Panc1 (cell line): ENCODE data around the gene SRGAP3. TPM values are rescaled to one million over a fixed set of nuclear protein-coding genes. Genes with fewer than 3 reads are reported as not detected.

Source experiments
- ATAC-seq: fragments of 200-7000 bp; cut with Tn5 transposase; 2 replicates; pipeline ENCODE4 v1.9.1; 2020; ENCODE audit warnings: mild to moderate bottlenecking, moderate library complexity
- BruUV-seq: library from RNA; stranded (reverse); fragments of 400-500 nt; replicated peaks from 2 replicates; lab custom pipeline; 2021; lab: Mats Ljungman, UMichigan
- CTCF ChIA-PET: fragments of 300-600 bp; sonication (Branson Sonifier 250); formaldehyde crosslinking; loops from one replicate; lab custom pipeline; 2022; ENCODE audit warnings: antibody characterized with exemption; lab: Charles Lee
- POLR2A ChIA-PET: fragments of 300-600 bp; sonication (Branson Sonifier 250); formaldehyde crosslinking; loops from one replicate; lab custom pipeline; 2022; ENCODE audit warnings: antibody characterized with exemption; lab: Charles Lee
- DNase-seq: peaks from one replicate; pipeline ENCODE4 v3.0.0-alpha.2; 2010; ENCODE audit warnings: low read depth, low spot score
- H3K27ac ChIP-seq: 2 replicates; pipeline ENCODE4 v1.5.1; 2011; ENCODE audit warnings: mild to moderate bottlenecking, low read length, inconsistent platforms
- H3K27me3 ChIP-seq: fragments of 200-500 bp; sonication (Bioruptor generic); 2 replicates; pipeline ENCODE4 v1.6.0; 2014; ENCODE audit warnings: low read length, inconsistent platforms; ENCODE audit not compliant: control insufficient read depth, insufficient read depth
- H3K36me3 ChIP-seq: fragments of 200-500 bp; sonication (Bioruptor generic); 2 replicates; pipeline ENCODE4 v1.5.1; 2014; ENCODE audit warnings: inconsistent platforms, mild to moderate bottlenecking, low read length, moderate library complexity; ENCODE audit not compliant: control insufficient read depth, insufficient read depth
- H3K4me1 ChIP-seq: 2 replicates; pipeline ENCODE4 v1.5.1; 2011; ENCODE audit warnings: inconsistent platforms, mild to moderate bottlenecking, low read length, moderate library complexity; ENCODE audit not compliant: control insufficient read depth, insufficient read depth
- H3K4me3 ChIP-seq, 2 experiments: 2 replicates each; pipeline ENCODE4 v1.5.1; 2011 to 2012; ENCODE audit warnings: low read depth in 2 of 2, low read length in 2 of 2, mild to moderate bottlenecking in 2 of 2, inconsistent platforms in 1 of 2, moderate library complexity in 1 of 2
- H3K9me3 ChIP-seq: fragments of 200-500 bp; sonication (Bioruptor generic); 2 replicates; pipeline ENCODE4 v1.5.1; 2014; ENCODE audit warnings: low read depth, mild to moderate bottlenecking, inconsistent platforms, low read length, moderate library complexity; ENCODE audit not compliant: control insufficient read depth, insufficient read depth
- POLR2AphosphoS5 ChIP-seq: IDR thresholded peaks from 2 replicates; pipeline ENCODE4 v1.6.1; 2012; ENCODE audit warnings: mild to moderate bottlenecking, low read depth, low read length, moderate library complexity
- SIN3A ChIP-seq: IDR thresholded peaks from 2 replicates; pipeline ENCODE4 v1.6.1; 2012; ENCODE audit warnings: low read depth, mild to moderate bottlenecking, low read length, moderate library complexity, borderline replicate concordance; ENCODE audit not compliant: insufficient read depth
- TCF7L2 ChIP-seq: IDR thresholded peaks from 2 replicates; pipeline ENCODE4 v1.6.1; 2011; ENCODE audit warnings: mild to moderate bottlenecking, low read depth, low read length, inconsistent platforms
- in situ Hi-C: cut with HindIII; loops from 2 replicates; pipeline ENCODE4 v1.10.0; 2016; ENCODE audit warnings: low sequenced_read_pairs, low pct_unique_long_range_greater_than_20kb
- intact Hi-C: fragments of 100-400 bp; cut with micrococcal nuclease; formaldehyde crosslinking; loops from one replicate; pipeline ENCODE4 v1.10.0; 2022; ENCODE audit not compliant: unreplicated experiment
- total RNA-seq: library from RNA; stranded (reverse); gene quantifications from one replicate; pipeline ENCODE4 v1.2.1, GENCODE V29; 2021; ENCODE audit not compliant: unreplicated experiment
- TF ChIP-seq, protein P1 (sequence below), 2 experiments: IDR thresholded peaks; 2 replicates each; pipeline ENCODE4 v1.6.1; 2011 to 2012; ENCODE audit warnings: low read depth in 2 of 2, control low read depth in 1 of 2, low read length in 1 of 2, mild to moderate bottlenecking in 1 of 2, moderate library complexity in 1 of 2; ENCODE audit not compliant: insufficient read depth in 1 of 2
- TF ChIP-seq, protein P2 (sequence below): fragments of 450-650 bp; IDR thresholded peaks from 2 replicates; pipeline ENCODE4 v1.5.1; 2017; ENCODE audit warnings: mild to moderate bottlenecking

The SRGAP3 gene
- total RNA-seq, 1 experiment from 2014 or later: 0.82 TPM

DNA sequence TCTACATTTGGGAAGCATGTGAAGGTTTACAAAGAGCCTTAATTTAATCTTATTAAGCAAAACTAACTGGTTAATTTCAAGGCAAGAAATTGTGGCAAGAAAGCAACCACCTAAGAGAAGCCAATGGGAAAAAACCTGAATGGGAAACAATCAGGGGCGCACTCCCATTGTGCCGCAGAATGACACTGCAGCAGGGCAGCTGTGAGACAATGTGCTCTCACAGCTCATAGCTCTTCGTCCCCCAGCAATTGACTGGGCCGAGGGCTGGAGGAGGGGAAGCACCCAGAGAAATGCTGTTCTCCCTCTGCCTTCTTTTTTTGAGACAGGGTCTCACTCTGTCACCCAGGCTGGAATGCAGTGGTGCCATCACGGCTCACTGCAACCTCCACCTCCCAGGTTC, 192.9 kb downstream of the SRGAP3 start:
- H3K27me3 ChIP-seq: no peaks in the 10 kb centered on the region
- no peaks in the 10 kb centered on the region for H3K9me3 ChIP-seq
- in situ Hi-C loops (no loop called here), intact Hi-C loops (no loop called here)
- TF ChIP-seq, protein P1, sequence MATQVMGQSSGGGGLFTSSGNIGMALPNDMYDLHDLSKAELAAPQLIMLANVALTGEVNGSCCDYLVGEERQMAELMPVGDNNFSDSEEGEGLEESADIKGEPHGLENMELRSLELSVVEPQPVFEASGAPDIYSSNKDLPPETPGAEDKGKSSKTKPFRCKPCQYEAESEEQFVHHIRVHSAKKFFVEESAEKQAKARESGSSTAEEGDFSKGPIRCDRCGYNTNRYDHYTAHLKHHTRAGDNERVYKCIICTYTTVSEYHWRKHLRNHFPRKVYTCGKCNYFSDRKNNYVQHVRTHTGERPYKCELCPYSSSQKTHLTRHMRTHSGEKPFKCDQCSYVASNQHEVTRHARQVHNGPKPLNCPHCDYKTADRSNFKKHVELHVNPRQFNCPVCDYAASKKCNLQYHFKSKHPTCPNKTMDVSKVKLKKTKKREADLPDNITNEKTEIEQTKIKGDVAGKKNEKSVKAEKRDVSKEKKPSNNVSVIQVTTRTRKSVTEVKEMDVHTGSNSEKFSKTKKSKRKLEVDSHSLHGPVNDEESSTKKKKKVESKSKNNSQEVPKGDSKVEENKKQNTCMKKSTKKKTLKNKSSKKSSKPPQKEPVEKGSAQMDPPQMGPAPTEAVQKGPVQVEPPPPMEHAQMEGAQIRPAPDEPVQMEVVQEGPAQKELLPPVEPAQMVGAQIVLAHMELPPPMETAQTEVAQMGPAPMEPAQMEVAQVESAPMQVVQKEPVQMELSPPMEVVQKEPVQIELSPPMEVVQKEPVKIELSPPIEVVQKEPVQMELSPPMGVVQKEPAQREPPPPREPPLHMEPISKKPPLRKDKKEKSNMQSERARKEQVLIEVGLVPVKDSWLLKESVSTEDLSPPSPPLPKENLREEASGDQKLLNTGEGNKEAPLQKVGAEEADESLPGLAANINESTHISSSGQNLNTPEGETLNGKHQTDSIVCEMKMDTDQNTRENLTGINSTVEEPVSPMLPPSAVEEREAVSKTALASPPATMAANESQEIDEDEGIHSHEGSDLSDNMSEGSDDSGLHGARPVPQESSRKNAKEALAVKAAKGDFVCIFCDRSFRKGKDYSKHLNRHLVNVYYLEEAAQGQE (IDR thresholded peaks at IDR 0.05; ENCODE audit: insufficient read depth in 1 of 2, low read depth in 2 of 2, low read length in 1 of 2): no peak
- TF ChIP-seq TCF7L2 (no peak), POLR2AphosphoS5 (no peak), SIN3A (no peak)
- TF ChIP-seq, protein P2, sequence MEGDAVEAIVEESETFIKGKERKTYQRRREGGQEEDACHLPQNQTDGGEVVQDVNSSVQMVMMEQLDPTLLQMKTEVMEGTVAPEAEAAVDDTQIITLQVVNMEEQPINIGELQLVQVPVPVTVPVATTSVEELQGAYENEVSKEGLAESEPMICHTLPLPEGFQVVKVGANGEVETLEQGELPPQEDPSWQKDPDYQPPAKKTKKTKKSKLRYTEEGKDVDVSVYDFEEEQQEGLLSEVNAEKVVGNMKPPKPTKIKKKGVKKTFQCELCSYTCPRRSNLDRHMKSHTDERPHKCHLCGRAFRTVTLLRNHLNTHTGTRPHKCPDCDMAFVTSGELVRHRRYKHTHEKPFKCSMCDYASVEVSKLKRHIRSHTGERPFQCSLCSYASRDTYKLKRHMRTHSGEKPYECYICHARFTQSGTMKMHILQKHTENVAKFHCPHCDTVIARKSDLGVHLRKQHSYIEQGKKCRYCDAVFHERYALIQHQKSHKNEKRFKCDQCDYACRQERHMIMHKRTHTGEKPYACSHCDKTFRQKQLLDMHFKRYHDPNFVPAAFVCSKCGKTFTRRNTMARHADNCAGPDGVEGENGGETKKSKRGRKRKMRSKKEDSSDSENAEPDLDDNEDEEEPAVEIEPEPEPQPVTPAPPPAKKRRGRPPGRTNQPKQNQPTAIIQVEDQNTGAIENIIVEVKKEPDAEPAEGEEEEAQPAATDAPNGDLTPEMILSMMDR: no peak
- ChIA-PET POLR2A (no interaction called here), CTCF (no interaction called here)
- no peak overlapping the region for H3K4me3 ChIP-seq
- DNase-seq: no peak
- H3K4me1 ChIP-seq: no peaks in the 10 kb centered on the region
- BruUV-seq: no TSS peak
- H3K27ac ChIP-seq: no peak overlapping the region
- no peaks in the 10 kb centered on the region for H3K36me3 ChIP-seq
- ATAC-seq: no peak

DNA sequence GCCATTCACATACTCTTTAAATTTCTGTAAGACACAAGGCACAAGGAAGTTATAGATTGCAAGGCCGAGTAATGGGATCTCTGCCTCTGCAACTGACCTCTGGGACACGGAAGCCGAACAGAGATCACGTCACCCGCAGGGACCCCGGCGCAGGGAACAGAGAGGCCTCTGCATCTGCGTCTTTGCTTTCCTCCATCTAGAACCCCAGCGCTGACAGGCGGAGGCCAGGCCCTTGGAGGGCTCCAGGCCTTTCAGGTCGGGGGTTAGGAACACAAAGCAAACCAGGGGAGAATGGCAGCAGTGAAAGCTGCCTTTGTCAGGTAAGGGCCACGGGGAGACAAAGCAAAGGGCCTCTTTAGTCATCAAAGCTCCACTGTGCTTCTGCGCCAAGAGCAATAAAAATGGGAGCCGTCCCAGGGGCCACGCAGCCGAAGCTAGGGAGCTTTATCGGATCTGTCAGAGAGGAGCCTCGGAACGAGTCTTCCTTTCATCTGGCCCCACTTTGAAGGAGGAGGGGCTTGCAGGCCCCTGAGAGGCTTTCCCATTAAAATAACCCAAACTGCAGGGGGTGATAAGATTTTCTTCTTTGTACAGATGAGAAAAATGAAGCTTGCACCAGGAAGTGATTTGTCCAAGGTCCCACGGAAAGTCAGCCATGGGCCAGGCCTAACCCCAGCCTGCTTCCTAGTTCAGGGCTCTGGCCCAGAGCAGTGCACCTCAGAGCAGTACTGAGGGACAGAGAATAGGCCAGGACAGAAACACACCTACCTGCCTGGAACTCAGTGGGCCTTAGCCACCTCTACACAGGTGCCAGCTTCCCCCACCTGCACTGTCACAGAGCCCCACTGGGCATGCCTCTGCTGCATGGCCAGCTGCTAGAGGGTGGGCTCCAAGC, 201.7 kb downstream of the SRGAP3 start:
- ATAC-seq: no peak
- H3K27me3 ChIP-seq: no peaks in the 10 kb centered on the region; the same call in 1 of the 2 replicates
- H3K27ac ChIP-seq: no peak overlapping the region
- ChIA-PET POLR2A (no interaction called here), CTCF (no interaction called here)
- in situ Hi-C loops: no loop called here
- no peaks in the 10 kb centered on the region for H3K9me3 ChIP-seq
- no peak overlapping the region for H3K4me3 ChIP-seq
- TF ChIP-seq SIN3A (no peak), POLR2AphosphoS5 (no peak), TCF7L2 (no peak)
- TF ChIP-seq, protein P1 (IDR thresholded peaks at IDR 0.05; ENCODE audit: insufficient read depth in 1 of 2, low read depth in 2 of 2, low read length in 1 of 2): no peak
- TF ChIP-seq, protein P2: no peak
- H3K36me3 ChIP-seq: no peaks in the 10 kb centered on the region
- no peak for DNase-seq
- H3K4me1 ChIP-seq: no peaks in the 10 kb centered on the region
- intact Hi-C loops: no loop called here
- no TSS peak for BruUV-seq
